ENCODE data around the gene MAML3.

DNA sequence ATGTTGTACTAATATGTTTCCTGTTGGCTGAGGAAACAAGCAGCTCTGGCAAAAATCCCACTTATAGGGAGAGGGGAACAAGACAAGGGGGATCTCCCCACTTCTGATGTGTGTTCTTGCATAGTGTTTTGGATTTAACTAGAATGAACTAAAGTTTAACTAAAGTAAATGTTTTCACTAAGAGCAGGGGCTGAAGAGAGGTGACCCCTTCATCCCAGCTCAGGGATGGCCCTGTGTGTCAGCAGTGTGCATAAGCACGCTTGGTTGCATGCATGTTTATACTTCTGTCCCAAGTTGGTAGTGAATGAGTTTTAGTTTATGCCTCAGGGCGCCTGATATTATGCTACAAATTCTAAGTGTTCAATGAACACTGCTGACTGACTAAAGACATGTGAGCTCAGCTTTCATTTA is 319.0 kb downstream of the MAML3 start:
- TF ChIP-seq, protein P1, sequence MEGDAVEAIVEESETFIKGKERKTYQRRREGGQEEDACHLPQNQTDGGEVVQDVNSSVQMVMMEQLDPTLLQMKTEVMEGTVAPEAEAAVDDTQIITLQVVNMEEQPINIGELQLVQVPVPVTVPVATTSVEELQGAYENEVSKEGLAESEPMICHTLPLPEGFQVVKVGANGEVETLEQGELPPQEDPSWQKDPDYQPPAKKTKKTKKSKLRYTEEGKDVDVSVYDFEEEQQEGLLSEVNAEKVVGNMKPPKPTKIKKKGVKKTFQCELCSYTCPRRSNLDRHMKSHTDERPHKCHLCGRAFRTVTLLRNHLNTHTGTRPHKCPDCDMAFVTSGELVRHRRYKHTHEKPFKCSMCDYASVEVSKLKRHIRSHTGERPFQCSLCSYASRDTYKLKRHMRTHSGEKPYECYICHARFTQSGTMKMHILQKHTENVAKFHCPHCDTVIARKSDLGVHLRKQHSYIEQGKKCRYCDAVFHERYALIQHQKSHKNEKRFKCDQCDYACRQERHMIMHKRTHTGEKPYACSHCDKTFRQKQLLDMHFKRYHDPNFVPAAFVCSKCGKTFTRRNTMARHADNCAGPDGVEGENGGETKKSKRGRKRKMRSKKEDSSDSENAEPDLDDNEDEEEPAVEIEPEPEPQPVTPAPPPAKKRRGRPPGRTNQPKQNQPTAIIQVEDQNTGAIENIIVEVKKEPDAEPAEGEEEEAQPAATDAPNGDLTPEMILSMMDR (IDR thresholded peaks at IDR 0.05; ENCODE audit: low read depth, low read length) = no peak
- TF ChIP-seq EZH2phosphoT487 (IDR thresholded peaks at IDR 0.05; ENCODE audit: low read depth) = no peak
